GM15510 (cell line): ENCODE measurements around the gene LANCL3.

ENCODE experiments used
- POLR2A ChIP-seq: IDR thresholded peaks from 3 replicates; pipeline ENCODE4 v1.6.1; 2011; ENCODE audit warnings: borderline replicate concordance; ENCODE audit not compliant: insufficient read length; ENCODE audit errors: extremely low read depth

Gene LANCL3

GRCh38 chrX:37701588-37701987, 130.1 kb downstream of the LANCL3 start:
- TF ChIP-seq POLR2A, result no peak

- TF ChIP-seq POLR2A, result no peak
Observed at GRCh38 chrX:37711991-37712390, 140.5 kb downstream of the LANCL3 start.

GRCh38 chrX:37712458-37712857, 141.0 kb downstream of the LANCL3 start:
- no peak for TF ChIP-seq POLR2A

GRCh38 chrX:37714479-37714878, 143.0 kb downstream of the LANCL3 start:
- TF ChIP-seq POLR2A, result no peak

- no peak for TF ChIP-seq POLR2A
Observed at GRCh38 chrX:37716602-37717001, 145.1 kb downstream of the LANCL3 start.

GRCh38 chrX:37717708-37718107, 146.2 kb downstream of the LANCL3 start:
- TF ChIP-seq POLR2A, result no peak

GRCh38 chrX:37722595-37722994, 151.1 kb downstream of the LANCL3 start:
- TF ChIP-seq POLR2A, result no peak

- TF ChIP-seq POLR2A, result no peak
Observed at GRCh38 chrX:37726346-37726745, 154.9 kb downstream of the LANCL3 start.
